WTC11 (cell line): ENCODE results near the gene CFH. TPM values are rescaled to one million over a fixed set of nuclear protein-coding genes. Genes with fewer than 3 reads are reported as not detected.

ENCODE experiments used
- ATAC-seq: fragments of 200-7000 bp; cut with Tn5 transposase; 2 replicates; pipeline ENCODE4 v1.10.0; 2021; ENCODE audit warnings: mild to moderate bottlenecking, moderate library complexity
- CTCF ChIA-PET: fragments of 300-600 bp; sonication (Branson Sonifier 250); formaldehyde crosslinking; loops from one replicate; lab custom pipeline; 2021; ENCODE audit warnings: antibody characterized with exemption; lab: Charles Lee
- POLR2A ChIA-PET: fragments of 350-600 bp; sonication (Branson Sonifier 250); formaldehyde crosslinking; loops from one replicate; lab custom pipeline; 2021; ENCODE audit warnings: antibody characterized with exemption; lab: Charles Lee
- DNase-seq: peaks from one replicate; pipeline ENCODE4 v3.0.0; 2021; ENCODE audit warnings: low spot score
- H3K27ac Mint-ChIP-seq: 2 replicates; pipeline ENCODE4 v1.8.0; 2021; ENCODE audit warnings: mixed read lengths
- H3K27me3 Mint-ChIP-seq: 2 replicates; pipeline ENCODE4 v1.8.0; 2021; ENCODE audit warnings: low read depth, mild to moderate bottlenecking, moderate library complexity, mixed read lengths
- H3K36me3 Mint-ChIP-seq: 2 replicates; pipeline ENCODE4 v1.8.0; 2021; ENCODE audit warnings: mixed read lengths
- H3K4me1 Mint-ChIP-seq: 2 replicates; pipeline ENCODE4 v1.8.0; 2022; ENCODE audit warnings: mixed read lengths
- H3K4me3 Mint-ChIP-seq: 2 replicates; pipeline ENCODE4 v1.8.0; 2021; ENCODE audit warnings: mild to moderate bottlenecking, moderate library complexity, mixed read lengths
- H3K9me3 Mint-ChIP-seq: 2 replicates; pipeline ENCODE4 v1.8.0; 2021; ENCODE audit warnings: mixed read lengths
- ATF3 ChIP-seq: sonication (generic); formaldehyde crosslinking; conservative IDR thresholded peaks from 2 replicates; pipeline ENCODE4 v1.8.1; 2022; ENCODE audit warnings: mild to moderate bottlenecking, missing genetic modification reagents
- ESRRA ChIP-seq: sonication (generic); formaldehyde crosslinking; IDR thresholded peaks from 2 replicates; pipeline ENCODE4 v1.8.1; 2022; ENCODE audit warnings: mild to moderate bottlenecking, missing genetic modification reagents, borderline replicate concordance
- FOXK1 ChIP-seq: sonication (generic); formaldehyde crosslinking; IDR thresholded peaks from 2 replicates; pipeline ENCODE4 v1.8.0; 2022; ENCODE audit warnings: mild to moderate bottlenecking, moderate library complexity, missing genetic modification reagents
- MLX ChIP-seq: sonication (generic); formaldehyde crosslinking; IDR thresholded peaks from 2 replicates; pipeline ENCODE4 v1.8.1; 2023; ENCODE audit warnings: mild to moderate bottlenecking, missing genetic modification reagents, moderate library complexity
- MXD4 ChIP-seq: fragments of 250-450 bp; sonication (Bioruptor Pico); IDR thresholded peaks from 2 replicates; pipeline ENCODE4 v1.8.0; 2021; ENCODE audit warnings: mild to moderate bottlenecking, moderate library complexity, borderline replicate concordance
- NFYB ChIP-seq: sonication (generic); formaldehyde crosslinking; conservative IDR thresholded peaks from 2 replicates; pipeline ENCODE4 v1.8.0; 2022; ENCODE audit warnings: low read depth, missing genetic modification reagents
- OVOL2 ChIP-seq: fragments of 250-450 bp; sonication (Bioruptor Pico); IDR thresholded peaks from 2 replicates; pipeline ENCODE4 v1.9.0; 2021; ENCODE audit warnings: mild to moderate bottlenecking, borderline replicate concordance
- SOX15 ChIP-seq: fragments of 250-450 bp; sonication (Bioruptor Pico); IDR thresholded peaks from 2 replicates; pipeline ENCODE4 v1.9.0; 2021; ENCODE audit warnings: mild to moderate bottlenecking
- ZNF138 ChIP-seq: sonication (generic); formaldehyde crosslinking; conservative IDR thresholded peaks from 2 replicates; pipeline ENCODE4 v1.8.1; 2022; ENCODE audit warnings: mild to moderate bottlenecking, moderate library complexity, missing genetic modification reagents
- ZNF281 ChIP-seq: sonication (generic); formaldehyde crosslinking; IDR thresholded peaks from 2 replicates; pipeline ENCODE4 v1.8.0; 2023; ENCODE audit warnings: mild to moderate bottlenecking, missing genetic modification reagents
- ZNF396 ChIP-seq: fragments of 250-450 bp; sonication (Bioruptor Pico); IDR thresholded peaks from 2 replicates; pipeline ENCODE4 v1.8.0; 2021; ENCODE audit warnings: mild to moderate bottlenecking, moderate library complexity, borderline replicate concordance
- total RNA-seq: library from RNA; stranded (reverse); gene quantifications from 3 replicates; pipeline ENCODE4 v1.2.3, GENCODE V29; 2021
- TF ChIP-seq, protein P1 (sequence below): sonication (generic); formaldehyde crosslinking; IDR thresholded peaks from 2 replicates; pipeline ENCODE4 v1.8.0; 2022; ENCODE audit warnings: missing genetic modification reagents
- TF ChIP-seq, protein P2 (sequence below): sonication (generic); formaldehyde crosslinking; IDR thresholded peaks from 2 replicates; pipeline ENCODE4 v1.8.1; 2023; ENCODE audit warnings: mild to moderate bottlenecking, missing genetic modification reagents, moderate library complexity
- TF ChIP-seq, protein P3 (sequence below): sonication (generic); formaldehyde crosslinking; conservative IDR thresholded peaks from 2 replicates; pipeline ENCODE4 v1.8.1; 2023; ENCODE audit warnings: mild to moderate bottlenecking, low read depth, missing genetic modification reagents, moderate library complexity

CFH gene
- total RNA-seq, 1 experiment from 2014 or later = 0.17 TPM

DNA sequence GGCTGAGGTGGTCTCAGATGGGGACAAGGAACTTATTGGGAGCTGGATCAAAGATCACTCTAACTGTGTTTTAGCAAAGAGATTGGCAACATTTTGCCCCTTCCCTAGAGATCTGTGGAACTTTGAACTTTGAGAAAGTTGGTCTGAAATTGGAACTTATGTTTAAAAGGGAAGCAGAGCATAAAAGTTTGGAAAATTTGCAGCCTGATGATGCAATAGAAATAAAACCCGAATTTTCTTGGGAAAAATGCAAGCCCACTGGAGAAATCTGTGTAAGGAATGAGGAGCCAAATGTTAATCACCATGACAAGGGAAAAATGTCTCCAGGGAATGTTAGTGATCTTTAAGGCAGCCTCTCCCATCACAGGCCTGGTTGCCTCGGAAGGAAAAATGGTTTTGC is 17.2 kb downstream of the CFH start (continued):
- TF ChIP-seq OVOL2 (no peak), FOXK1 (CRISPR knock-in tag) (no peak), ZNF396 (CRISPR knock-in tag) (no peak)

- peaks cover 14% of the 10 kb centered on the region for H3K36me3 Mint-ChIP-seq
Observed at GRCh38 chr1:196669693-196670092, 17.9 kb downstream of the CFH start.

DNA sequence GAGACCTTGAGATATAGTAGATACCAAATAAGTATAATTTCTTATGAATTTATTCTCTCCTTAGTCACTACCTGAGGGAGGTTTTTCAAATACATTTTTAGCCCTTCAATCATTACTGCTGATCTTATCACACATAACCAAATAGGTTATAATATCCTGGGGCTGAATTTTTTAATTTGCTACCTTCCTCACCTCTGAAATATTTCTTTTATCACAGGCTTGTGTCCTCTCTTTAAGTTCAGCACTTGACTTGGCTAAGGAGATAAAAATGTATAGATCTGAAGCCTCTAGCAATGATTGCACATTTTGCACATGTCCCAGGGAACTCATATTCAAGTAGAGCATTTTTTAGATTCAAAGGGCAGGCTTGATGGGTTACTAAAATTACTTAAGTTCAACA is 23.1 kb downstream of the CFH start:
- POLR2A ChIA-PET = no interaction called here
- H3K27ac Mint-ChIP-seq = no peak overlapping the region
- ATAC-seq (no peak), DNase-seq (no peak)
- H3K27me3 Mint-ChIP-seq = no peaks in the 10 kb centered on the region
- CTCF ChIA-PET = no interaction called here
- no peaks in the 10 kb centered on the region for H3K36me3 Mint-ChIP-seq
- no peaks in the 10 kb centered on the region for H3K9me3 Mint-ChIP-seq
- no peak overlapping the region for H3K4me3 Mint-ChIP-seq
- no peaks in the 10 kb centered on the region for H3K4me1 Mint-ChIP-seq
- TF ChIP-seq MLX = no peak
- TF ChIP-seq, protein P1, sequence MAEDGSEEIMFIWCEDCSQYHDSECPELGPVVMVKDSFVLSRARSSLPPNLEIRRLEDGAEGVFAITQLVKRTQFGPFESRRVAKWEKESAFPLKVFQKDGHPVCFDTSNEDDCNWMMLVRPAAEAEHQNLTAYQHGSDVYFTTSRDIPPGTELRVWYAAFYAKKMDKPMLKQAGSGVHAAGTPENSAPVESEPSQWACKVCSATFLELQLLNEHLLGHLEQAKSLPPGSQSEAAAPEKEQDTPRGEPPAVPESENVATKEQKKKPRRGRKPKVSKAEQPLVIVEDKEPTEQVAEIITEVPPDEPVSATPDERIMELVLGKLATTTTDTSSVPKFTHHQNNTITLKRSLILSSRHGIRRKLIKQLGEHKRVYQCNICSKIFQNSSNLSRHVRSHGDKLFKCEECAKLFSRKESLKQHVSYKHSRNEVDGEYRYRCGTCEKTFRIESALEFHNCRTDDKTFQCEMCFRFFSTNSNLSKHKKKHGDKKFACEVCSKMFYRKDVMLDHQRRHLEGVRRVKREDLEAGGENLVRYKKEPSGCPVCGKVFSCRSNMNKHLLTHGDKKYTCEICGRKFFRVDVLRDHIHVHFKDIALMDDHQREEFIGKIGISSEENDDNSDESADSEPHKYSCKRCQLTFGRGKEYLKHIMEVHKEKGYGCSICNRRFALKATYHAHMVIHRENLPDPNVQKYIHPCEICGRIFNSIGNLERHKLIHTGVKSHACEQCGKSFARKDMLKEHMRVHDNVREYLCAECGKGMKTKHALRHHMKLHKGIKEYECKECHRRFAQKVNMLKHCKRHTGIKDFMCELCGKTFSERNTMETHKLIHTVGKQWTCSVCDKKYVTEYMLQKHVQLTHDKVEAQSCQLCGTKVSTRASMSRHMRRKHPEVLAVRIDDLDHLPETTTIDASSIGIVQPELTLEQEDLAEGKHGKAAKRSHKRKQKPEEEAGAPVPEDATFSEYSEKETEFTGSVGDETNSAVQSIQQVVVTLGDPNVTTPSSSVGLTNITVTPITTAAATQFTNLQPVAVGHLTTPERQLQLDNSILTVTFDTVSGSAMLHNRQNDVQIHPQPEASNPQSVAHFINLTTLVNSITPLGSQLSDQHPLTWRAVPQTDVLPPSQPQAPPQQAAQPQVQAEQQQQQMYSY = no peak
- TF ChIP-seq ZNF281 (CRISPR knock-in tag) = no peak
- TF ChIP-seq, protein P2, sequence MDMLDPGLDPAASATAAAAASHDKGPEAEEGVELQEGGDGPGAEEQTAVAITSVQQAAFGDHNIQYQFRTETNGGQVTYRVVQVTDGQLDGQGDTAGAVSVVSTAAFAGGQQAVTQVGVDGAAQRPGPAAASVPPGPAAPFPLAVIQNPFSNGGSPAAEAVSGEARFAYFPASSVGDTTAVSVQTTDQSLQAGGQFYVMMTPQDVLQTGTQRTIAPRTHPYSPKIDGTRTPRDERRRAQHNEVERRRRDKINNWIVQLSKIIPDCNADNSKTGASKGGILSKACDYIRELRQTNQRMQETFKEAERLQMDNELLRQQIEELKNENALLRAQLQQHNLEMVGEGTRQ (CRISPR knock-in tag) = no peak

More at GRCh38 chr1:196669693-196670092, 17.9 kb downstream of the CFH start:
- DNase-seq (no peak), ATAC-seq (no peak)
- H3K9me3 Mint-ChIP-seq = peaks cover 16% of the 10 kb centered on the region
- H3K27ac Mint-ChIP-seq = no peak overlapping the region
- H3K4me3 Mint-ChIP-seq = no peak overlapping the region
- H3K4me1 Mint-ChIP-seq = no peaks in the 10 kb centered on the region
- POLR2A ChIA-PET = interaction anchor here (0.6 kb wide), 1 partner anchor 895 kb away, joined by 3 read pairs; no protein-coding TSS in a partner anchor
- no peaks in the 10 kb centered on the region for H3K27me3 Mint-ChIP-seq
- TF ChIP-seq MXD4 (CRISPR knock-in tag) (no peak), ESRRA (CRISPR knock-in tag) (no peak), FOXK1 (CRISPR knock-in tag) (no peak), SOX15 (no peak), NFYB (no peak), ATF3 (CRISPR knock-in tag) (no peak), ZNF138 (CRISPR knock-in tag) (no peak)
- TF ChIP-seq, protein P3, sequence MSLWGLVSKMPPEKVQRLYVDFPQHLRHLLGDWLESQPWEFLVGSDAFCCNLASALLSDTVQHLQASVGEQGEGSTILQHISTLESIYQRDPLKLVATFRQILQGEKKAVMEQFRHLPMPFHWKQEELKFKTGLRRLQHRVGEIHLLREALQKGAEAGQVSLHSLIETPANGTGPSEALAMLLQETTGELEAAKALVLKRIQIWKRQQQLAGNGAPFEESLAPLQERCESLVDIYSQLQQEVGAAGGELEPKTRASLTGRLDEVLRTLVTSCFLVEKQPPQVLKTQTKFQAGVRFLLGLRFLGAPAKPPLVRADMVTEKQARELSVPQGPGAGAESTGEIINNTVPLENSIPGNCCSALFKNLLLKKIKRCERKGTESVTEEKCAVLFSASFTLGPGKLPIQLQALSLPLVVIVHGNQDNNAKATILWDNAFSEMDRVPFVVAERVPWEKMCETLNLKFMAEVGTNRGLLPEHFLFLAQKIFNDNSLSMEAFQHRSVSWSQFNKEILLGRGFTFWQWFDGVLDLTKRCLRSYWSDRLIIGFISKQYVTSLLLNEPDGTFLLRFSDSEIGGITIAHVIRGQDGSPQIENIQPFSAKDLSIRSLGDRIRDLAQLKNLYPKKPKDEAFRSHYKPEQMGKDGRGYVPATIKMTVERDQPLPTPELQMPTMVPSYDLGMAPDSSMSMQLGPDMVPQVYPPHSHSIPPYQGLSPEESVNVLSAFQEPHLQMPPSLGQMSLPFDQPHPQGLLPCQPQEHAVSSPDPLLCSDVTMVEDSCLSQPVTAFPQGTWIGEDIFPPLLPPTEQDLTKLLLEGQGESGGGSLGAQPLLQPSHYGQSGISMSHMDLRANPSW (CRISPR knock-in tag) = no peak
- TF ChIP-seq, protein P1 = no peak
- CTCF ChIA-PET = no interaction called here
